DOHH2 (cell line): ENCODE results near the gene SEMA3E.

Source experiments
- CTCF ChIP-seq: fragments of 200-600 bp; sonication (generic); IDR thresholded peaks from one replicate; pipeline ENCODE4 v1.5.1; 2014; ENCODE audit warnings: antibody characterized with exemption, mild to moderate bottlenecking, low read depth, low read length; ENCODE audit not compliant: poor library complexity, severe bottlenecking
- EZH2phosphoT487 ChIP-seq: fragments of 200-600 bp; sonication (generic); IDR thresholded peaks from 2 replicates; pipeline ENCODE4 v1.6.1; 2017; ENCODE audit warnings: borderline replicate concordance, mild to moderate bottlenecking, antibody characterized with exemption, low read length, moderate library complexity, mixed read lengths

DNA sequence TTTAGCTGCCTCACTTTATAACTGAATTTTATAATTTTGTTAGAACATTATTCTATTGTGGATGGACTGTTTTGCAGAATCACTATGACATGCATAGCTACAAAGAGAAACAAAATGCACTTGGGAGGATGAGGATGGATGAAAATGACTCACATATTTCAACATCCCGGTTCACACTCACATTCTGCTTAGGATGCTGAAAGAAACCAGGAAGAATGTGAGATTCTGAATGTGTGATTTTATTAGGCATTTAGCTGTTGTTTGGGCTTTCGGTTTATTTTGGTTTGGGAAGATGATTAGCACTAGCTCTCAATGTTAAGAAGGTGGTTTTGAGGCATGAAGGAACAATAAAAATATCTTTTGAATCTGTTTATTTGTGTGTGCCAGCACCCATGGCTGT is 235.5 kb downstream of the SEMA3E start:
- TF ChIP-seq CTCF: no peak
- TF ChIP-seq EZH2phosphoT487: no peak
